Gastroesophageal sphincter (tissue), 3 donors: ENCODE data around the gene UBE2J2.

ENCODE experiments used
- CTCF ChIP-seq, 4 experiments: fragments of 200-600 bp in 2 of 4; fragments of 450-650 bp in 2 of 4; sonication (generic) in 1 of 4; IDR thresholded peaks; one replicate each; pipeline ENCODE4 v1.5.1; 2017 to 2019; ENCODE audit warnings: antibody characterized with exemption in 4 of 4, mild to moderate bottlenecking in 2 of 4, moderate library complexity in 2 of 4
- POLR2A ChIP-seq, 2 donors: fragments of 450-650 bp; IDR thresholded peaks; one replicate each; pipeline ENCODE4 v1.6.1; 2017; ENCODE audit warnings: antibody characterized with exemption in 2 of 2, mild to moderate bottlenecking in 2 of 2, moderate library complexity in 1 of 2

DNA sequence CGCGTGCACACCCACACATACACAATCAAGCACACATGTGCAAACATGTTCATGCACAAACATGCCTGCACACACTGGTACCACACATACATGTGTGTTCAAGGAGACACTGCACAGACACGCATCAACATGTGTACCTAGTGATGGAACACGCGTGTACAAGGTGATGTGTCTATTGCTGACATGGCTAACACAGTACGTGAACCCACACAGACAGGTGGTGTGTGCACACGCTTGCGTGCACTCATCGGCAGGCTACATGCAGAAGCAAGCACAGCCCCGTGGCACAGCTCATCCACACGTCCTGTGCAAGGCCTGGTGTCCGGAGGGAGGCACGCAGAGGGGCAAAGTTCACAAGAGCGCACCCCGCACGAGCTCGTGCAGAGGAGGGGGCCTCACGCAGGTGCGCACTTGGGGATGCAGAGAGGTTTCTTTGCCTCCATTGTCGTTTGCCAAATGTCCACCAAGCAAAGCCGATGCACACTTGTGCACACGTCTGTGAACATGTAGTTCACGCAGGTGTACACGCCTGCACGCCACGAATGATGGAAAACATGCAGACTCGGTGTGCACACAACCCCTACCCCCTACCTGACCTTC is 33.1 kb upstream of the UBE2J2 start:
- TF ChIP-seq POLR2A (IDR thresholded peaks at IDR 0.05) (no peak), CTCF (IDR thresholded peaks at IDR 0.05) (no peak)
